GM20000 (cell line): ENCODE results near the gene LUZP2.

Experiments
- DNase-seq: peaks from one replicate; pipeline ENCODE4 v3.0.0; 2012; ENCODE audit warnings: low spot score
- CTCF ChIP-seq: IDR thresholded peaks from 2 replicates; pipeline ENCODE4 v1.5.1; 2012; ENCODE audit warnings: mild to moderate bottlenecking, control low read depth; ENCODE audit errors: extremely low read depth, missing control alignments

LUZP2 gene

DNA sequence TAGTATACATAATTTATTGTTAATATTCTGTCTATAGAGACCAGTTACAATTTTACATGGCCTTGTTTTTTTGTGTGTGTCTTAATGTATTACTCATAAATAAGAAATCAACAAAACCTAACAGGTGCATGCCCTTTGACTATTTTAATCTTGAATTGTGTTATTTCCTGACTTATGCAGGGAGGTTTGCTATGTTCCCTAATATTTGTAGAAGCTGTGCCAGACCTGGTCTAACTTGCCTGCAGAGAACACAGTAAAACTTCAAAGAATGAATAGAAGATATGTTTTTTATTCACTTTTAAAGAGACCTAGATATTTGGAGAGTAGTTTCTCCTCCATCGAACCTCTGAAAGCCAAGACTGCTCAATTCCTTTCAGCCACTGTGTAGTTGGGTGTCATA is 234.7 kb downstream of the LUZP2 start:
- DNase-seq: no peak
- no peak for TF ChIP-seq CTCF

DNA sequence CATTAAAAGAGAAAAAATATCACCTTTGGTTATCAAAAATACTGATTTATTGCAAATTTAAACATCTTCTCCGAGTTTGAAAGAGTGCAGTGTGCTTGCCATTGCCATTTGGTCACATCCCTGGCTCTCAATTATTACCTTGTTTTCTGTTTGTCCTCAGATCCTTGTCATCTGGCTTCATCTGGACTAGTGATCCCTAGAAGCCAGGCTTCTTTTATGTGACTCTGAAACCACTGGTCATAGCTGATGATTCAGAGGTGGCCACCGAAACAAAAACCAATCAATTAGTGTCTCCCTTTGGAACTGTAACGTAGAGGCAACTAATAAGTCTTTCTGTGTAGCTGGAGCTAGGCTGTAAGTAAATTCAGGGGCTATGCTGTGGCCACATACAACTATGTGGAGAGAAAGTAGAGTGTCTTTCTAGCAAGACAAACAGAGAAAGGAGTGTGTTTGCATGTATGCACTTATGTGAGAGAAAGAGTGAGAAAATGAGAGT is 237.9 kb downstream of the LUZP2 start:
- no peak for TF ChIP-seq CTCF
- no peak for DNase-seq

DNA sequence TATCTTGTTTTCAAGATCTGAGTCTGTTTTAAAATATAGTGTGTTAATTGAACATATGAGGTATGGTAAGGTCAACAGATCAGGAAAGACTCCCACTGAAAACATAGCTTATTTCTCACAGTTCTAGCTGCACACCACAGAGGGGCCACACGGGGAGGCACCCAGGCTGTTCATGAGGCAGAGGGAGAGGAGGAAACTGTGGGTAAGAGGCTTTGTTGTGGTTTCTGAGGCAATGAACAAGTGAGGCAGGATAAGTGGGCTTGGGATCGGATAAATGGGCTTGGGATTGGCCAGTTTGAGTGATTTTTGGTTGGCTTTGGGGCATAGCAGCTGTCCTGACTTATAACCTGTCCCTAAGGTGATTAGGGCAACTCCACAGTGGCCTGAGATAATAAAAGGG is 242.1 kb downstream of the LUZP2 start:
- no peak for DNase-seq
- no peak for TF ChIP-seq CTCF

DNA sequence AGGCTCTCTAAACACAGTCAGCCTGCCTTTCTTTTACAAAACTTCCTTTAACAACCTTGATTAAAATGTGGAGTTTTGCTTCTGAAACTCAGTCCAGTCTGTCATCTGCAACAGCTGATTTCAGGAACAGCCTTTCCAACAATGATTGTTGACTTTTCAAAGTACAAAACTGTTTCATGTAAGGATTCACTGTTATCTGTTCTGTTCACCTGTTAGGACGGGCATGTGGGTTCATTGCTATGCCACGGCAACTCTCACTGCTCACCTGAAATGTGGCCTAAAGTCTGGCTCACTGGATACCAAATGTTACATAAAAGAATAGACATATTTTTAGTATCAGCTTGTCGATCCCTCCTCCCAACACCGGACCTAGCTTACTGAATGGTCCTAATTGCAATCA is 242.8 kb downstream of the LUZP2 start:
- TF ChIP-seq CTCF: no peak
- DNase-seq: no peak

- no peak for DNase-seq
- TF ChIP-seq CTCF: no peak
These were observed 250.7 kb downstream of the LUZP2 start for GRCh38 chr11:24747275-24748251.

DNA sequence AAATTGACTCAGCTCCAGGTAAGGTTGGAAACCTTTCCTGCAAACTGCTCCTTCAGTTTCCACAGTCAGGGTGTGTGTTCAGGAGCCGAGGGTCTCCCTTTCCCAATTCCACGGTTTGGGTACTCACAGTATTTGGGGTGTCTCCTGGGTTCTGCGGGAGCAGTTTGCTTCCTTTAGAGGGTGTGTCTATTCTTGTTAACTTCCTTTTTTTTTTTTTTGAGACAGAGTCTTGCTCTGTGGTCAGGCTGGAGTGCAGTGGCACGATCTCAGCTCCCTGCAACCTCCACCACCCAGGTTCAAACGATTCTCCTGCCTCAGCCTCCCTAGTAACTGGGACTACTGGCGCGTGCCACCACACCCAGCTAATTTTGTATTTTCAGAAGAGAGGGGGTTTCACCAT is 251.4 kb downstream of the LUZP2 start:
- no peak for TF ChIP-seq CTCF
- DNase-seq: no peak

- no peak for TF ChIP-seq CTCF
- DNase-seq: no peak
These were observed 257.6 kb downstream of the LUZP2 start for GRCh38 chr11:24754406-24754805.
